ENCODE measurements around the gene DPH1.

DPH1 gene

DNA sequence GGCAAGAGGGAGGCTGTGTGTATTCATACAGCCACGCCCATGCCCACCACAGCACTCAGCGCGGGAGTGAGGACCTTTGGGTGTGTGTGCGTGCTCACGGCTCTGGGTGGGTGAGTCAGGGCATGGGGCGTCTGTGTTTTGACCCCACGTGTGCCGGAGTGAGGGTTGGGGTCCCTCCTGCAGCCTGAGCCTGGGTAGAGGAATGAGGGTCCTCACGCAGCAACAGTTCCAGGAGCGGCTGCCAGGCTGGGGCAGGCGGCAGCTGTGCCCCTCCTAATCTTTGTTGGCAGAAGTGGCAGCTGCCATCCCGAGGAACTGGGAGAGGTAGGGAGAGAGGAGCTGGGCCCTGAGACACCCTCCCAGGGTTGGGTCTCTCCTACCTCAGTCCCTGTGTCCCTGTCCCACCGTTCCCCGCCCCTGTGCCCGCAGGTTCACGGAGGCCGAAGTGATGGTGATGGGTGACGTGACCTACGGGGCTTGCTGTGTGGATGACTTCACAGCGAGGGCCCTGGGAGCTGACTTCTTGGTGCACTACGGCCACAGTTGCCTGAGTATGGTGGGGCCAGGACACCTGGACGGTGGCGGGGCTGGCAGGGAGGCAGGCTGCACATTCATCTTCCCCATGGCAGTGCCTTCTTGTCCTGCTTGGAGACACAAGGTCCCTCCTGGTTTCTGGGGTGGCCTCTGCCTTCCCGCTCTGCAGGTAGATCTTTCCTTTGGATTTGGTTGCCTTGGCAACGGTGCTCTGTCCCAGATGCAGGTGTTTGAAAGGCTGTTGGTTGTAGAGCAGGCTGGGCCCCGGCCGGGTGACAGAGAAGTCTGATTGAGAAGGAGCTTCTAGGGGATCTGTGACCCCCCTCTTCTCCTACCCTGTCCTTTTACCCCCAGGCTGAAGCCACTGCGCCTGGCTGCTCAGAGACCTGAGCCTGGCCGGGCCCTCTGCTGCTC lies 5.9 kb downstream of the DPH1 start:
- H3K4me3 ChIP-seq (ENCODE audit: low read depth, low read length) = no peak overlapping the region
- peaks cover 0 to 63% of the 10 kb centered on the region in 2 experiments; a peak in 2 of 3 replicates for H3K36me3 ChIP-seq (ENCODE audit: control insufficient read depth in 2 of 2, insufficient read depth in 1 of 2, low read length in 2 of 2)
- POLR2A ChIA-PET = no interaction called here
- CTCF ChIA-PET = no interaction called here
- no peaks in the 10 kb centered on the region for H3K9me3 ChIP-seq (ENCODE audit: control insufficient read depth, insufficient read depth, low read depth, low read length)
- H3K27ac ChIP-seq (ENCODE audit: extremely low read depth, low read depth, low read length) = no peak overlapping the region
- TF ChIP-seq ZNF433 (tag by site-specific recombination; IDR thresholded peaks at IDR 0.05; ENCODE audit: low read depth) = no peak
- TF ChIP-seq, protein P1, sequence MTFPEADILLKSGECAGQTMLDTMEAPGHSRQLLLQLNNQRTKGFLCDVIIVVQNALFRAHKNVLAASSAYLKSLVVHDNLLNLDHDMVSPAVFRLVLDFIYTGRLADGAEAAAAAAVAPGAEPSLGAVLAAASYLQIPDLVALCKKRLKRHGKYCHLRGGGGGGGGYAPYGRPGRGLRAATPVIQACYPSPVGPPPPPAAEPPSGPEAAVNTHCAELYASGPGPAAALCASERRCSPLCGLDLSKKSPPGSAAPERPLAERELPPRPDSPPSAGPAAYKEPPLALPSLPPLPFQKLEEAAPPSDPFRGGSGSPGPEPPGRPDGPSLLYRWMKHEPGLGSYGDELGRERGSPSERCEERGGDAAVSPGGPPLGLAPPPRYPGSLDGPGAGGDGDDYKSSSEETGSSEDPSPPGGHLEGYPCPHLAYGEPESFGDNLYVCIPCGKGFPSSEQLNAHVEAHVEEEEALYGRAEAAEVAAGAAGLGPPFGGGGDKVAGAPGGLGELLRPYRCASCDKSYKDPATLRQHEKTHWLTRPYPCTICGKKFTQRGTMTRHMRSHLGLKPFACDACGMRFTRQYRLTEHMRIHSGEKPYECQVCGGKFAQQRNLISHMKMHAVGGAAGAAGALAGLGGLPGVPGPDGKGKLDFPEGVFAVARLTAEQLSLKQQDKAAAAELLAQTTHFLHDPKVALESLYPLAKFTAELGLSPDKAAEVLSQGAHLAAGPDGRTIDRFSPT (tag by site-specific recombination; IDR thresholded peaks at IDR 0.05) = peak; percentile 47; the same call in 1 of the 2 replicates
- H3K4me1 ChIP-seq (ENCODE audit: control insufficient read depth, insufficient read depth, low read length) = peaks cover 4% of the 10 kb centered on the region

DNA sequence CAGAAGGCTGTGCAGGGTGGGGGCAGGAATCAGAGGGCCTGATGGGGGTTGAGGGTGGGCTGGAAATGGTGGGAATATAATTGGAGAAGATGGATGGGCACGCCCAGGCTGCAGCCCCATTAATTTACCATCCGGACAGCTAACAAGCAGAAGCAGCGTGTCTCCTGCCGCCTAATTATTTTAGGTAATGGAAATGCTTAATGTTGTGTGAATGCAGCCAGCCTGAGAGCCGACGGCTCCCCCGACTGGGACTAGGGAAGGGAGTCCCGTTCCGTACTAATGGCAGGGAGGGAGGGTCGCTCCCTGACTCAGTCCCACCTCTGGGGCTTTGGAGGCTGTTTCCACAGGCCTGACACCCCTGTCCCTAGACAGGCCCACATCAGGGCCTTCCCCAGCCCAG lies 7.2 kb downstream of the DPH1 start:
- CTCF ChIA-PET = interaction anchor here (0.8 to 2.2 kb wide), 3 partner anchors 11 to 155 kb away, joined by 3 to 11 read pairs (median 4); no protein-coding TSS in a partner anchor
- POLR2A ChIA-PET = interaction anchor here (1.6 kb wide), 1 partner anchor 321 kb away, joined by 3 read pairs; no protein-coding TSS in a partner anchor
- Histone ChIP-seq H3K4me1 (ENCODE audit: control insufficient read depth, insufficient read depth, low read length) (no peaks in the 10 kb centered on the region), H3K27ac (ENCODE audit: extremely low read depth, low read depth, low read length) (no peak overlapping the region), H3K36me3 (ENCODE audit: control insufficient read depth in 2 of 2, insufficient read depth in 1 of 2, low read length in 2 of 2) (peaks cover 0 to 64% of the 10 kb centered on the region in 2 experiments; a peak in 2 of 3 replicates), H3K4me3 (ENCODE audit: low read depth, low read length) (no peak overlapping the region), H3K9me3 (ENCODE audit: control insufficient read depth, insufficient read depth, low read depth, low read length) (no peaks in the 10 kb centered on the region)
- TF ChIP-seq ZNF571 (tag by site-specific recombination; IDR thresholded peaks at IDR 0.05) = no peak
- TF ChIP-seq ZNF350 (tag by site-specific recombination; IDR thresholded peaks at IDR 0.05) = no peak
- no peak for TF ChIP-seq TRIM28 (IDR thresholded peaks at IDR 0.05; ENCODE audit: borderline replicate concordance, low read length)
- no peak for TF ChIP-seq ZNF777 (tag by site-specific recombination; IDR thresholded peaks at IDR 0.05; ENCODE audit: borderline replicate concordance)
- TF ChIP-seq, protein P2, sequence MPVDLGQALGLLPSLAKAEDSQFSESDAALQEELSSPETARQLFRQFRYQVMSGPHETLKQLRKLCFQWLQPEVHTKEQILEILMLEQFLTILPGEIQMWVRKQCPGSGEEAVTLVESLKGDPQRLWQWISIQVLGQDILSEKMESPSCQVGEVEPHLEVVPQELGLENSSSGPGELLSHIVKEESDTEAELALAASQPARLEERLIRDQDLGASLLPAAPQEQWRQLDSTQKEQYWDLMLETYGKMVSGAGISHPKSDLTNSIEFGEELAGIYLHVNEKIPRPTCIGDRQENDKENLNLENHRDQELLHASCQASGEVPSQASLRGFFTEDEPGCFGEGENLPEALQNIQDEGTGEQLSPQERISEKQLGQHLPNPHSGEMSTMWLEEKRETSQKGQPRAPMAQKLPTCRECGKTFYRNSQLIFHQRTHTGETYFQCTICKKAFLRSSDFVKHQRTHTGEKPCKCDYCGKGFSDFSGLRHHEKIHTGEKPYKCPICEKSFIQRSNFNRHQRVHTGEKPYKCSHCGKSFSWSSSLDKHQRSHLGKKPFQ (tag by site-specific recombination; IDR thresholded peaks at IDR 0.05) = no peak
- no peak for TF ChIP-seq ZNF175 (tag by site-specific recombination; IDR thresholded peaks at IDR 0.05)
- TF ChIP-seq ZNF610 (tag by site-specific recombination; IDR thresholded peaks at IDR 0.05; ENCODE audit: borderline replicate concordance) = no peak
- TF ChIP-seq ZNF837 (tag by site-specific recombination; IDR thresholded peaks at IDR 0.05) = no peak
- no peak for TF ChIP-seq RBAK (tag by site-specific recombination; IDR thresholded peaks at IDR 0.05)
- no peak for TF ChIP-seq ZNF366 (tag by site-specific recombination; conservative IDR thresholded peaks at IDR 0.05)
- TF ChIP-seq MEIS1 (CRISPR knock-in tag; IDR thresholded peaks at IDR 0.05; ENCODE audit: borderline replicate concordance) = no peak
- no peak for TF ChIP-seq ZNF202 (tag by site-specific recombination; IDR thresholded peaks at IDR 0.05; ENCODE audit: borderline replicate concordance)
- TF ChIP-seq, protein P3, sequence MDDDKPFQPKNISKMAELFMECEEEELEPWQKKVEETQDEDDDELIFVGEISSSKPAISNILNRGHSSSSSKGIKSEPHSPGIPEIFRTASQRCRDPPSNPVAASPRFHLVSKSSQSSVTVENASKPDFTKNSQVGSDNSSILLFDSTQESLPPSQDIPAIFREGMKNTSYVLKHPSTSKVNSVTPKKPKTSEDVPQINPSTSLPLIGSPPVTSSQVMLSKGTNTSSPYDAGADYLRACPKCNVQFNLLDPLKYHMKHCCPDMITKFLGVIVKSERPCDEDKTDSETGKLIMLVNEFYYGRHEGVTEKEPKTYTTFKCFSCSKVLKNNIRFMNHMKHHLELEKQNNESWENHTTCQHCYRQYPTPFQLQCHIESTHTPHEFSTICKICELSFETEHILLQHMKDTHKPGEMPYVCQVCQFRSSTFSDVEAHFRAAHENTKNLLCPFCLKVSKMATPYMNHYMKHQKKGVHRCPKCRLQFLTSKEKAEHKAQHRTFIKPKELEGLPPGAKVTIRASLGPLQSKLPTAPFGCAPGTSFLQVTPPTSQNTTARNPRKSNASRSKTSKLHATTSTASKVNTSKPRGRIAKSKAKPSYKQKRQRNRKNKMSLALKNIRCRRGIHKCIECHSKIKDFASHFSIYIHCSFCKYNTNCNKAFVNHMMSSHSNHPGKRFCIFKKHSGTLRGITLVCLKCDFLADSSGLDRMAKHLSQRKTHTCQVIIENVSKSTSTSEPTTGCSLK (tag by site-specific recombination; IDR thresholded peaks at IDR 0.05) = no peak
- TF ChIP-seq ZBTB21 (tag by site-specific recombination; IDR thresholded peaks at IDR 0.05) = no peak
- no peak for TF ChIP-seq ZBTB8A (tag by site-specific recombination; IDR thresholded peaks at IDR 0.05)
- no peak for TF ChIP-seq YY1 (tag by site-specific recombination; IDR thresholded peaks at IDR 0.05)

All from HEK293 (cell line).